H54 (cell line): ENCODE measurements around the gene TMEM198.

ENCODE experiments used
- DNase-seq: peaks from one replicate; pipeline ENCODE4 v3.0.0; 2011; ENCODE audit warnings: low spot score, mixed read lengths; ENCODE audit not compliant: insufficient read length
- FAIRE-seq: peaks from 3 replicates; lab custom pipeline; 2011; peaks lifted over from hg19 to GRCh38; lab: Jason Lieb, UNC
- POLR2A ChIP-seq: IDR thresholded peaks from 2 replicates; pipeline ENCODE4 v1.6.1; 2011; ENCODE audit warnings: low read depth, mild to moderate bottlenecking, low read length

TMEM198 gene

GRCh38 chr2:219538956-219539788, 4.7 kb upstream of the TMEM198 start:
- TF ChIP-seq POLR2A = no peak
- FAIRE-seq = no peak
- DNase-seq = no peak

GRCh38 chr2:219539926-219540678, 3.7 kb upstream of the TMEM198 start:
- no peak for FAIRE-seq
- DNase-seq = no peak

GRCh38 chr2:219540784-219541504, 2.9 kb upstream of the TMEM198 start:
- FAIRE-seq (no peak), DNase-seq (no peak)
- TF ChIP-seq POLR2A = no peak

More at GRCh38 chr2:219539926-219540678, 3.7 kb upstream of the TMEM198 start:
- TF ChIP-seq POLR2A = no peak

- no peak for TF ChIP-seq POLR2A
- DNase-seq (no peak), FAIRE-seq (no peak)
Observed at GRCh38 chr2:219541611-219542180, 2.1 kb upstream of the TMEM198 start.

GRCh38 chr2:219542931-219543595, 765 bp upstream of the TMEM198 start:
- DNase-seq = peak; percentile 72
- no peak for TF ChIP-seq POLR2A
- no peak for FAIRE-seq

- no peak for FAIRE-seq
- no peak for TF ChIP-seq POLR2A
Observed at GRCh38 chr2:219544567-219544966, 739 bp downstream of the TMEM198 start.

GRCh38 chr2:219545295-219545942, 1.6 kb downstream of the TMEM198 start:
- FAIRE-seq (no peak), DNase-seq (no peak)
- no peak for TF ChIP-seq POLR2A

More at GRCh38 chr2:219544567-219544966, 739 bp downstream of the TMEM198 start:
- DNase-seq = no peak

GRCh38 chr2:219545943-219546352, 2.1 kb downstream of the TMEM198 start:
- no peak for DNase-seq
- FAIRE-seq = no peak
- TF ChIP-seq POLR2A = no peak

GRCh38 chr2:219547621-219548020, 3.8 kb downstream of the TMEM198 start:
- no peak for DNase-seq
- FAIRE-seq = no peak
- TF ChIP-seq POLR2A = no peak

- FAIRE-seq (no peak), DNase-seq (no peak)
- no peak for TF ChIP-seq POLR2A
Observed at GRCh38 chr2:219548990-219549389, 5.2 kb downstream of the TMEM198 start.

GRCh38 chr2:219549619-219550018, 5.8 kb downstream of the TMEM198 start:
- FAIRE-seq (no peak), DNase-seq (no peak)
- TF ChIP-seq POLR2A = no peak
